ENCODE results near the gene P2RX3.

P2RX3 gene

DNA sequence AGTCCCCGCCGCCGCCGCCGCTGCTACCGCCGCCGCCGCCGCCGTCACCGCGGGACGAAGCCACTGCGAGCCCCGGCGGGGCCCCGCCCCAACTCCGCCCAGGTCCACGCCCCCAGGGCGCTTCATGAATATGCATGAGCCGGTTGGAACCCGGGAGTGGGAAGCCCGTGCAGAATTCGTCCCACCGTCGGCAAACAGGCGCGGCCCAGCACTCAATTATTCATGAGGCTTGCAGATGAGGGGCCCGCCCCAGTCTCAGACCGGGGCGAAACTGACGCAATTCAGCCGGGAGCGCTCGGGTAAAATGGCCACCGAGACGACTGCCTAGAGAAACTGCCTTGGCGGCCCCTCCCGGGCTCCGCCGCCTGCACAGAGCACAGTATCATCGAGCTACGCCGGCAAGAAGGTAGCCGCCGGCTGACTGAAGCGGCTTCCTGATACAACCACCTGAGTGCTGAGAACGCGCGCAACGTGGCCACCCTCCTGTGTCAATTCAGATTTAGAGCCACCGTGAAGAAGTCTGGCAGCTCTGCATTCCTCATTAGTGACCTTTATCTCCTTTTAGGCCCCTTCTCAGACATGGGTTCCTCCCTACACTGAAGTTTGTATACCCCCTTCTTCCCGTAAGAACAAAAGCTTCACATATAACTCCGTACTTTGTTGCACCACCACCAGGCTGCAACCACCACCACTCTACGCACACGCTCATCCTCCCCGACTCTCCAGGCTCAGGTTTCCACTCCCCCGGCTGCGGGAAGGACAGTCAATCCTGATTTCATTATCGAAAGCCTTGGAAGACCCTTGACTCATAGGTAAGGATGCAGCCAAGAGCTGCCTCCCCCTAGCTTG is 13.0 kb upstream of the P2RX3 start, which contains the start of gene TNKS1BP1:
TSS of gene TNKS1BP1 (minus strand) at position 67 of the 849 bp plus-strand sequence. CDS start 3,067 bp downstream, outside the sequence.
- no peak for TF ChIP-seq SIN3A (IDR thresholded peaks at IDR 0.05; ENCODE audit: borderline replicate concordance, insufficient read depth, low read length)
- TF ChIP-seq FOXP2 (optimal IDR thresholded peaks at IDR 0.05; ENCODE audit: borderline replicate concordance, extremely low read depth, extremely low read length, insufficient read depth) = no peak
- TF ChIP-seq POLR2AphosphoS5 (IDR thresholded peaks at IDR 0.05; ENCODE audit: low read depth, low read length) = peak; percentile 78
- TF ChIP-seq, protein P1, sequence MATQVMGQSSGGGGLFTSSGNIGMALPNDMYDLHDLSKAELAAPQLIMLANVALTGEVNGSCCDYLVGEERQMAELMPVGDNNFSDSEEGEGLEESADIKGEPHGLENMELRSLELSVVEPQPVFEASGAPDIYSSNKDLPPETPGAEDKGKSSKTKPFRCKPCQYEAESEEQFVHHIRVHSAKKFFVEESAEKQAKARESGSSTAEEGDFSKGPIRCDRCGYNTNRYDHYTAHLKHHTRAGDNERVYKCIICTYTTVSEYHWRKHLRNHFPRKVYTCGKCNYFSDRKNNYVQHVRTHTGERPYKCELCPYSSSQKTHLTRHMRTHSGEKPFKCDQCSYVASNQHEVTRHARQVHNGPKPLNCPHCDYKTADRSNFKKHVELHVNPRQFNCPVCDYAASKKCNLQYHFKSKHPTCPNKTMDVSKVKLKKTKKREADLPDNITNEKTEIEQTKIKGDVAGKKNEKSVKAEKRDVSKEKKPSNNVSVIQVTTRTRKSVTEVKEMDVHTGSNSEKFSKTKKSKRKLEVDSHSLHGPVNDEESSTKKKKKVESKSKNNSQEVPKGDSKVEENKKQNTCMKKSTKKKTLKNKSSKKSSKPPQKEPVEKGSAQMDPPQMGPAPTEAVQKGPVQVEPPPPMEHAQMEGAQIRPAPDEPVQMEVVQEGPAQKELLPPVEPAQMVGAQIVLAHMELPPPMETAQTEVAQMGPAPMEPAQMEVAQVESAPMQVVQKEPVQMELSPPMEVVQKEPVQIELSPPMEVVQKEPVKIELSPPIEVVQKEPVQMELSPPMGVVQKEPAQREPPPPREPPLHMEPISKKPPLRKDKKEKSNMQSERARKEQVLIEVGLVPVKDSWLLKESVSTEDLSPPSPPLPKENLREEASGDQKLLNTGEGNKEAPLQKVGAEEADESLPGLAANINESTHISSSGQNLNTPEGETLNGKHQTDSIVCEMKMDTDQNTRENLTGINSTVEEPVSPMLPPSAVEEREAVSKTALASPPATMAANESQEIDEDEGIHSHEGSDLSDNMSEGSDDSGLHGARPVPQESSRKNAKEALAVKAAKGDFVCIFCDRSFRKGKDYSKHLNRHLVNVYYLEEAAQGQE (IDR thresholded peaks at IDR 0.05; ENCODE audit: insufficient read depth in 1 of 2, low read depth in 2 of 2, low read length in 2 of 2) = no peak
- TF ChIP-seq TAF1 (IDR thresholded peaks at IDR 0.05; ENCODE audit: borderline replicate concordance, insufficient read depth, low read length) = 0 out of 2 replicates have a peak, but pooled peaks have one; percentile 40

DNA sequence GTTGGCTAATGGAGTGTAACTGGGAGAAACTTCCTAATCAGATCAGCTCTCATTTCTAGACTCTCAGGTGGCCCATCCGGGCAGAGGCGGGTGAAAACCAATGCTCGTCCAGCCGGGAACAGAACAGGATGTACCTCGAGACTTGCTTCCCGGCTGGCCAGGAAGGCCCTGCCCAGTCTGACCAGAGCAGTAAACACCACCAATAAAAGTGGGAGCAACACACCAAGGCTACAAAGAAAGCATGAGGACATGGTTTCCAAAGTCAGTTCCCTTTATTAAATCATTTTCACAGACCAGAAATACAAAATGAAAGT is 12.5 kb upstream of the P2RX3 start:
- TF ChIP-seq POLR2AphosphoS5 (IDR thresholded peaks at IDR 0.05; ENCODE audit: low read depth, low read length) (no peak; the same call in 1 of the 2 replicates), FOXP2 (optimal IDR thresholded peaks at IDR 0.05; ENCODE audit: borderline replicate concordance, extremely low read depth, extremely low read length, insufficient read depth) (peak; percentile 85), SIN3A (IDR thresholded peaks at IDR 0.05; ENCODE audit: borderline replicate concordance, insufficient read depth, low read length) (0 out of 2 replicates have a peak, but pooled peaks have one; percentile 39)
- TF ChIP-seq, protein P1 (IDR thresholded peaks at IDR 0.05; ENCODE audit: insufficient read depth in 1 of 2, low read depth in 2 of 2, low read length in 2 of 2) = no peak

DNA sequence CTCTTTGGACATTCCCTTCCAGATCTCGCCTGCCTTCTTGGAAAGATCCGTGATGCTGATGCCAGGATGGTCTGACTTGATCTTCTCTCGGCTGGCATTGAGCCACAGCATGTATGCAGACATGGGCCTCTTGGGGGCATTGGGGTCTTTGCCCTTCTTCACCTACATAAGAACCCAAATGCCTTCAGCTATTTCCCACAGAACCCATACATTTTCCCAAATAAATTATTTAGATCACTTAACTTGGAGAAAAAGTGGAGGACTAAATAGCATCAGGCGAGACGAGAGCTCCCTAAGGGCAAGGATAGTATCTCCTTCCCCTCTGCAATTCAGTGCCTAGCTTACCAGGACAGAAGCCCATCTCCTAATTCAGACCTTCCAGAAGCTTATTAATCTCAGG is 10.4 kb upstream of the P2RX3 start:
- TF ChIP-seq, protein P1 (IDR thresholded peaks at IDR 0.05; ENCODE audit: insufficient read depth in 1 of 2, low read depth in 2 of 2, low read length in 2 of 2) = no peak

GRCh38 chr11:57330029-57330428 is 8.1 kb upstream of the P2RX3 start:
- no peak for TF ChIP-seq FOXP2 (optimal IDR thresholded peaks at IDR 0.05; ENCODE audit: borderline replicate concordance, extremely low read depth, extremely low read length, insufficient read depth)
- no peak for TF ChIP-seq TAF1 (IDR thresholded peaks at IDR 0.05; ENCODE audit: borderline replicate concordance, insufficient read depth, low read length)
- TF ChIP-seq, protein P1 (IDR thresholded peaks at IDR 0.05; ENCODE audit: insufficient read depth in 1 of 2, low read depth in 2 of 2, low read length in 2 of 2) = no peak
- no peak for TF ChIP-seq SIN3A (IDR thresholded peaks at IDR 0.05; ENCODE audit: borderline replicate concordance, insufficient read depth, low read length)
- TF ChIP-seq POLR2AphosphoS5 (IDR thresholded peaks at IDR 0.05; ENCODE audit: low read depth, low read length) = no peak

All from PFSK-1 (cell line).